Activated naive CD8-positive, alpha-beta T cell treated with anti-CD3 and anti-CD28 coated beads for 36 hours (primary cell): ENCODE measurements around the gene MINDY3. TPM values are rescaled to one million over a fixed set of nuclear protein-coding genes. Genes with fewer than 3 reads are reported as not detected.

Experiments
- total RNA-seq, 2 experiments: library from RNA; stranded (reverse); gene quantifications; one replicate each; pipeline ENCODE4 v1.2.3, GENCODE V29; 2021

The MINDY3 gene
- total RNA-seq, 2 experiments from 2014 or later: 17.7 to 18.0 TPM

Other genes with a start within 250 kb of the MINDY3 start
- not detected for gene ITGA8, start 140.6 kb downstream of the MINDY3 start, total RNA-seq